Left lung (tissue), 10 donors: ENCODE measurements around the gene RAB26. TPM values are rescaled to one million over a fixed set of nuclear protein-coding genes. Genes with fewer than 3 reads are reported as not detected.

Experiments used
- ATAC-seq: fragments of 200-7000 bp; cut with Tn5 transposase; one replicate; pipeline ENCODE4 v1.9.1; 2020; ENCODE audit warnings: moderate library complexity
- DNase-seq, 4 donors: peaks; one replicate each; pipeline ENCODE4 v3.0.0-alpha.2; 2013 to 2020
- H3K27ac ChIP-seq, 2 donors: fragments of 200-600 bp; sonication (generic) in 1 of 2; one replicate each; pipeline versions ENCODE4 v1.5.0 to v1.8.0; 2020 to 2021
- H3K27me3 ChIP-seq, 2 donors: fragments of 200-600 bp; sonication (generic) in 1 of 2; one replicate each; pipeline versions ENCODE4 v1.5.0 to v1.8.0; 2020 to 2021
- H3K36me3 ChIP-seq, 2 donors: fragments of 200-600 bp; sonication (generic) in 1 of 2; one replicate each; pipeline versions ENCODE4 v1.5.0 to v1.8.0; 2020 to 2021
- H3K4me1 ChIP-seq, 2 donors: fragments of 200-600 bp; one replicate each; pipeline ENCODE4 v1.8.0; 2021
- H3K4me3 ChIP-seq, 2 donors: fragments of 200-600 bp; sonication (generic) in 1 of 2; one replicate each; pipeline versions ENCODE4 v1.5.0 to v1.8.0; 2020 to 2021; ENCODE audit warnings: mild to moderate bottlenecking in 1 of 2
- H3K9me3 ChIP-seq, 2 donors: fragments of 200-600 bp; sonication (generic) in 1 of 2; one replicate each; pipeline versions ENCODE4 v1.5.0 to v1.8.0; 2020 to 2021
- CTCF ChIP-seq, 2 donors: fragments of 200-600 bp; sonication (generic) in 1 of 2; IDR thresholded peaks; one replicate each; pipeline versions ENCODE4 v1.5.0 to v1.8.0; 2021; ENCODE audit warnings: antibody characterized with exemption in 2 of 2
- intact Hi-C, 2 donors: fragments of 100-400 bp; cut with DNase I; formaldehyde crosslinking; loops; one replicate each; pipeline versions ENCODE4 v1.11.2 to v1.14.2; 2022
- polyA plus RNA-seq, 6 donors: library from polyadenylated mRNA; unstranded; fragments of 120-200 nt; gene quantifications; one replicate each; pipeline ENCODE4 v1.2.1, GENCODE V29; 2013; ENCODE audit not compliant: insufficient read length in 6 of 6
- total RNA-seq, 2 donors: library from RNA; stranded (reverse); fragmentation: NEBNext Ultra II Directional; extraction: Animal tissue kit (Norgen Biotek cat#: 25700); gene quantifications; one replicate each; pipeline ENCODE4 v1.2.1, GENCODE V29; 2021
- donor health status: DM: no; HTN: yes; CAD: no.
- donor health status: DM: no; HTN: no; CAD: no.

Gene RAB26
- total and polyA plus RNA-seq, 8 donors, result 0.73 to 1.9 (median 1.4) TPM

- intact Hi-C loops, result loop anchor here in 1 of 2 donors (5.0 kb wide), 1 partner anchor 131 kb away; no protein-coding TSS in a partner anchor
- peak overlapping the region; percentile 81 to 95 for H3K4me3 ChIP-seq
- peak overlapping the region; percentile 51 to 93 for H3K27ac ChIP-seq
- DNase-seq (peak in 1 of 4 donors; percentile 80), ATAC-seq (no peak)
- H3K9me3 ChIP-seq, result no peaks in the 10 kb centered on the region
- peaks cover 0 to 23% of the 10 kb centered on the region in 2 donors for H3K27me3 ChIP-seq
- peaks cover 0 to 24% of the 10 kb centered on the region in 2 donors for H3K36me3 ChIP-seq
- no peak for TF ChIP-seq CTCF (IDR thresholded peaks at IDR 0.05)
- H3K4me1 ChIP-seq, result peaks cover 58 to 80% of the 10 kb centered on the region in 2 donors
Observed at GRCh38 chr16:2152695-2153506, 4.5 kb downstream of the RAB26 start.

- peaks cover 0 to 24% of the 10 kb centered on the region in 2 donors for H3K36me3 ChIP-seq
- DNase-seq (no peak), ATAC-seq (no peak)
- H3K27me3 ChIP-seq, result peaks cover 0 to 6% of the 10 kb centered on the region in 2 donors
- peak overlapping the region; percentile 81 to 95 for H3K4me3 ChIP-seq
- no peak for TF ChIP-seq CTCF (IDR thresholded peaks at IDR 0.05)
- peaks cover 56 to 82% of the 10 kb centered on the region in 2 donors for H3K4me1 ChIP-seq
- intact Hi-C loops, result loop anchor here in 1 of 2 donors (5.0 kb wide), 1 partner anchor 132 kb away; no protein-coding TSS in a partner anchor
- H3K9me3 ChIP-seq, result no peaks in the 10 kb centered on the region
- peak overlapping the region; percentile 62 to 93 for H3K27ac ChIP-seq
Observed at GRCh38 chr16:2154533-2155090, 6.2 kb downstream of the RAB26 start.

DNA sequence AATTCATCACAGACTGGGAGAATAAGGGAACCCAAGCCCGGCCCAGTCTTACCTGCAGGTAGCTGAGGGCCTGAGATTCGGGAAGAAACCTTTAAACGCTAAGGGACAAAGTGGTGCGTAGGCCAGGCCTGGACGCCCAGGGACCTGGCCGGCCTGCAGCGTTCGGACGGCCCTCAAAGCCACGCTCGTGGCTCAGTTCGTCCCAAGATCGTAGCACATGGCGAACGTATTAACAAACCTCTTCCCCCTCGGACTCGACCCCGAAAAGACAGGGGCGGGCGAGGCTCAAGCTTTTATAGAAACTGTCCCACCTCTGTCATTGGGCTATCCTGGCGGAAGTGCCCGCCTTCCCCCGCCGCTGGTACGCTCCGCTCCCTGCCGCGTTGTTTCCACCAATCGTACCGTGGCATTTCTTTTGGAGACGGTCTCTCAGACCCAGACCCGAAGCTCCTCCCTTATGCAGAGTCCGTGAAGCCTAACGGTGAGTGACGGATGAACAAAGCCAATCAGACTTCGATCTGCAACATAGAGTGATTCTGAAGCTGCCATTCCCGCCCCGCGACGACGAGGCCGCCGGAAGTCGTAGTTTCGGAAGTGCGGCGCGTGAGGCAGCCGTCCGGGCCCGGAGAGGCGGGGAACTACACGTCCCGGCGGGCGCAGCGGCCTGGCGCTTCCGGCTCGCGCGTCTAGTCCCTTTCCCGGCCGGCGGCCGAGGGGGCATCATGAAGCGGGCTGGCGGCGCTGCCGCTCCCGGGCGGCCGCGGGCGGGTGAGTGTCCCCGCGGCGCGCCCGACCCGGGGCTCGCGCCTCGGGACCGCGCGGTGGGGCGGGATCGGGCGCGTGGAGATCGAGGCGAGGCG, 6.9 kb downstream of the RAB26 start, which contains the start of gene TRAF7:
Gene TRAF7, plus strand, starts transcription at position 692 of the 860 bp plus-strand sequence. CDS start 8,139 bp downstream, outside the sequence.
- intact Hi-C loops, result no loop called here
- ATAC-seq, result peak; percentile 91

More for the DNA sequence above, 6.9 kb downstream of the RAB26 start, which contains the start of gene TRAF7:
- Histone ChIP-seq H3K4me3 (peak within 1 kb of the TSS; percentile 81 to 95), H3K4me1 (peaks cover 61 to 81% of the 10 kb centered on the region in 2 donors), H3K27ac (peak within 1 kb of the TSS; percentile 67 to 93), H3K27me3 (no peaks in the 10 kb centered on the region), H3K9me3 (no peaks in the 10 kb centered on the region), H3K36me3 (peaks cover 0 to 24% of the 10 kb centered on the region in 2 donors)
- TF ChIP-seq CTCF (IDR thresholded peaks at IDR 0.05), result peak in 1 of 2 donors; percentile 16
- peak; percentile 98 to 100 (median 100) for DNase-seq
